H1 (cell line): ENCODE measurements around the gene CYTH1. TPM values are rescaled to one million over a fixed set of nuclear protein-coding genes. Genes with fewer than 3 reads are reported as not detected.

Experiments
- CTCF ChIA-PET: fragments of 300-600 bp; sonication (Branson Sonifier 250); formaldehyde crosslinking; loops from one replicate; lab custom pipeline; 2021; ENCODE audit not compliant: partially characterized antibody; lab: Charles Lee
- POLR2A ChIA-PET: fragments of 300-600 bp; sonication (Branson Sonifier 250); formaldehyde crosslinking; loops from one replicate; lab custom pipeline; 2021; ENCODE audit warnings: inconsistent platforms; ENCODE audit not compliant: partially characterized antibody; lab: Charles Lee
- DNase-seq, 2 experiments: peaks; one replicate each; pipeline versions ENCODE4 v3.0.0 to v3.0.0-alpha.2; 2010 to 2022; ENCODE audit warnings: low spot score in 2 of 2, low read depth in 1 of 2, mixed read lengths in 1 of 2
- FAIRE-seq: peaks from 2 replicates; lab custom pipeline; 2011; peaks lifted over from hg19 to GRCh38; lab: Jason Lieb, UNC
- H2AFZ ChIP-seq: 2 replicates; pipeline ENCODE4 v1.8.1; 2012; ENCODE audit warnings: low read length, inconsistent platforms
- H2AK5ac ChIP-seq: 2 replicates; pipeline ENCODE4 v1.6.1; 2013; ENCODE audit warnings: low read depth, low read length
- H2BK120ac ChIP-seq: replicated peaks from 2 replicates; pipeline ENCODE3; 2013; ENCODE audit warnings: low read depth, low read length, inconsistent platforms
- H2BK12ac ChIP-seq: 2 replicates; pipeline ENCODE4 v1.6.1; 2013; ENCODE audit warnings: low read depth, low read length
- H2BK15ac ChIP-seq: 2 replicates; pipeline ENCODE4 v1.6.1; 2013; ENCODE audit warnings: low read length
- H2BK20ac ChIP-seq: 2 replicates; pipeline ENCODE4 v1.6.1; 2013; ENCODE audit warnings: low read length
- H2BK5ac ChIP-seq: 2 replicates; pipeline ENCODE4 v1.6.1; 2013; ENCODE audit warnings: low read depth, low read length
- H3K14ac ChIP-seq: 2 replicates; pipeline ENCODE4 v1.6.1; 2013; ENCODE audit warnings: inconsistent platforms; ENCODE audit not compliant: insufficient read length
- H3K18ac ChIP-seq: 2 replicates; pipeline ENCODE4 v1.6.1; 2013; ENCODE audit warnings: low read length; ENCODE audit errors: extremely low read depth
- H3K23ac ChIP-seq: 2 replicates; pipeline ENCODE4 v1.6.1; 2013; ENCODE audit warnings: inconsistent platforms; ENCODE audit not compliant: insufficient read length
- H3K23me2 ChIP-seq: 2 replicates; pipeline ENCODE4 v1.6.1; 2013; ENCODE audit warnings: low read depth, low read length
- H3K27ac ChIP-seq: 2 replicates; pipeline ENCODE4 v1.6.1; 2011; ENCODE audit warnings: low read depth, low read length, inconsistent platforms
- H3K27me3 ChIP-seq, 4 experiments: replicated peaks in 1 of 4; 1 replicate in 1 of 4; 2 replicates in 3 of 4; pipeline versions ENCODE4 v1.6.1 to v1.8.1; 2011 to 2013; ENCODE audit warnings: low read length in 3 of 4, mild to moderate bottlenecking in 3 of 4, inconsistent platforms in 2 of 4, mixed read lengths in 2 of 4, moderate library complexity in 1 of 4; ENCODE audit not compliant: control insufficient read depth in 3 of 4, insufficient read depth in 3 of 4; ENCODE audit errors: extremely low read depth in 1 of 4
- H3K36me3 ChIP-seq, 4 experiments: 2 replicates each; pipeline versions ENCODE4 v1.6.1 to v1.8.1; 2011 to 2013; ENCODE audit warnings: mild to moderate bottlenecking in 4 of 4, low read length in 3 of 4, moderate library complexity in 2 of 4, control low read depth in 1 of 4, inconsistent platforms in 1 of 4; ENCODE audit not compliant: insufficient read depth in 4 of 4, control insufficient read depth in 2 of 4
- H3K4ac ChIP-seq: replicated peaks from 2 replicates; pipeline ENCODE3; 2013; ENCODE audit warnings: low read length, low read depth, mixed read lengths, inconsistent platforms; ENCODE audit not compliant: insufficient read length
- H3K4me1 ChIP-seq, 4 experiments: replicated peaks in 1 of 4; 1 replicate in 1 of 4; 2 replicates in 3 of 4; pipeline versions ENCODE4 v1.6.1 to v1.8.1; 2011 to 2013; ENCODE audit warnings: low read length in 3 of 4, inconsistent platforms in 2 of 4, mixed read lengths in 1 of 4; ENCODE audit not compliant: insufficient read depth in 4 of 4, control insufficient read depth in 3 of 4
- H3K4me2 ChIP-seq, 2 experiments: 2 replicates each; pipeline versions ENCODE4 v1.6.1 to v1.8.1; 2011 to 2013; ENCODE audit warnings: low read depth in 2 of 2, low read length in 2 of 2, control low read depth in 1 of 2, inconsistent platforms in 1 of 2, mild to moderate bottlenecking in 1 of 2; ENCODE audit not compliant: insufficient read depth in 1 of 2
- H3K4me3 ChIP-seq, 4 experiments: fragments of 200-600, 300-600 bp in 1 of 4; sonication (generic), shearing (Covaris generic), sonication (Bioruptor Twin) in 1 of 4; 2 replicates each; pipeline versions ENCODE4 v1.5.1 to v1.8.1; 2011 to 2016; ENCODE audit warnings: low read length in 4 of 4, low read depth in 3 of 4, control low read depth in 2 of 4, inconsistent platforms in 2 of 4, mild to moderate bottlenecking in 2 of 4, mixed read lengths in 1 of 4, moderate library complexity in 1 of 4; ENCODE audit not compliant: insufficient read depth in 2 of 4; ENCODE audit errors: extremely low read depth in 1 of 4
- H3K56ac ChIP-seq: replicated peaks from 2 replicates; pipeline ENCODE3; 2013; ENCODE audit warnings: low read depth, mild to moderate bottlenecking, mixed read lengths, low read length, inconsistent platforms; ENCODE audit not compliant: insufficient read length
- H3K79me1 ChIP-seq: 2 replicates; pipeline ENCODE4 v1.6.1; 2013; ENCODE audit warnings: low read depth, low read length, control low read depth
- H3K79me2 ChIP-seq, 2 experiments: 2 replicates each; pipeline versions ENCODE4 v1.6.1 to v1.8.1; 2012 to 2013; ENCODE audit warnings: low read length in 2 of 2, mild to moderate bottlenecking in 2 of 2, inconsistent platforms in 1 of 2; ENCODE audit not compliant: insufficient read depth in 2 of 2, control insufficient read depth in 1 of 2
- H3K9ac ChIP-seq, 4 experiments: replicated peaks in 1 of 4; 1 replicate in 1 of 4; 2 replicates in 3 of 4; pipeline versions ENCODE4 v1.6.1 to v1.8.1; 2011 to 2013; ENCODE audit warnings: low read depth in 3 of 4, low read length in 3 of 4, control low read depth in 2 of 4, mild to moderate bottlenecking in 2 of 4, moderate library complexity in 2 of 4, inconsistent platforms in 1 of 4; ENCODE audit errors: extremely low read depth in 1 of 4
- H3K9me3 ChIP-seq, 2 experiments: 2 replicates each; pipeline versions ENCODE4 v1.6.1 to v1.8.1; 2012 to 2013; ENCODE audit warnings: mild to moderate bottlenecking in 2 of 2, moderate library complexity in 2 of 2, control low read depth in 1 of 2, inconsistent platforms in 1 of 2, low read depth in 1 of 2, low read length in 1 of 2, mixed read lengths in 1 of 2; ENCODE audit not compliant: insufficient read depth in 2 of 2
- H4K20me1 ChIP-seq, 2 experiments: replicated peaks in 1 of 2; 2 replicates each; pipeline versions ENCODE3 to v1.8.1; 2011 to 2013; ENCODE audit warnings: inconsistent platforms in 2 of 2, low read length in 2 of 2, mild to moderate bottlenecking in 1 of 2; ENCODE audit not compliant: insufficient read depth in 2 of 2, control insufficient read depth in 1 of 2
- H4K5ac ChIP-seq: 2 replicates; pipeline ENCODE4 v1.6.1; 2013; ENCODE audit warnings: low read length, low read depth, mixed read lengths, inconsistent platforms; ENCODE audit not compliant: insufficient read length
- H4K8ac ChIP-seq: 2 replicates; pipeline ENCODE4 v1.8.0; 2013; ENCODE audit warnings: mild to moderate bottlenecking, moderate library complexity, low read length, inconsistent platforms; ENCODE audit not compliant: insufficient read depth; ENCODE audit errors: extremely low read depth
- H4K91ac ChIP-seq: replicated peaks from 2 replicates; pipeline ENCODE3; 2013; ENCODE audit warnings: low read length, mixed read lengths, inconsistent platforms; ENCODE audit not compliant: insufficient read length
- CHD2 ChIP-seq: IDR thresholded peaks from 2 replicates; pipeline ENCODE4 v1.6.1; 2012; ENCODE audit warnings: low read length, improper control_type of control experiment
- CTBP2 ChIP-seq: IDR thresholded peaks from 2 replicates; pipeline ENCODE4 v1.7.0; 2011; ENCODE audit warnings: borderline replicate concordance, mild to moderate bottlenecking, moderate library complexity, mixed read lengths, low read length; ENCODE audit not compliant: insufficient read depth, insufficient read length
- KDM1A ChIP-seq: fragments of 200-600, 300-600 bp; sonication (generic); IDR thresholded peaks from 2 replicates; pipeline ENCODE4 v1.7.1; 2016; ENCODE audit warnings: mild to moderate bottlenecking, low read length, borderline replicate concordance
- NANOG ChIP-seq: IDR thresholded peaks from 2 replicates; pipeline ENCODE4 v1.6.1; 2011; ENCODE audit warnings: low read length, low read depth, mild to moderate bottlenecking, inconsistent platforms; ENCODE audit not compliant: insufficient read depth, poor library complexity, severe bottlenecking
- POLR2A ChIP-seq, 2 experiments: IDR thresholded peaks; 1 replicate in 1 of 2; 2 replicates in 1 of 2; pipeline ENCODE4 v1.6.1; 2011; ENCODE audit warnings: low read depth in 2 of 2, low read length in 2 of 2, mild to moderate bottlenecking in 2 of 2; ENCODE audit errors: control extremely low read depth in 1 of 2
- RBBP5 ChIP-seq: IDR thresholded peaks from 2 replicates; pipeline ENCODE4 v1.7.1; 2012; ENCODE audit warnings: low read depth, mild to moderate bottlenecking, inconsistent platforms, low read length, moderate library complexity, borderline replicate concordance
- SP4 ChIP-seq: IDR thresholded peaks from 2 replicates; pipeline ENCODE4 v1.6.1; 2012; ENCODE audit warnings: low read length, inconsistent platforms
- SUZ12 ChIP-seq: fragments of 200-600 bp; sonication (generic); IDR thresholded peaks from 2 replicates; pipeline ENCODE4 v1.6.1; 2012; ENCODE audit warnings: mild to moderate bottlenecking, inconsistent platforms, low read length, moderate library complexity, mixed read lengths
- USF2 ChIP-seq: IDR thresholded peaks from 2 replicates; pipeline ENCODE4 v1.6.1; 2011; ENCODE audit warnings: low read length, improper control_type of control experiment
- WGBS, 2 experiments: shearing (Covaris generic) in 1 of 2; methylation state at CpG; one replicate each; pipeline versions ENCODE4 v1.1.6 to v1.1.7; 2013 to 2015; ENCODE audit warnings: low lambda C conversion rate in 2 of 2, mixed read lengths in 2 of 2, inconsistent platforms in 1 of 2, low coverage in 1 of 2, missing lambda C conversion rate in 1 of 2; ENCODE audit not compliant: insufficient replicate concordance in 2 of 2, insufficient coverage in 1 of 2, insufficient read length in 1 of 2; ENCODE audit errors: extremely low coverage in 1 of 2, missing lambda C conversion rate in 1 of 2; 5-methylcytosine and 5-hydroxymethylcytosine counted together
- polyA plus RNA-seq, 7 experiments: library from polyadenylated mRNA; depleted of rRNA in 3 of 7; stranded (reverse) in 5 of 7; unstranded in 2 of 7; fragments of >200 nt in 5 of 7; fragments of 200-250 nt in 2 of 7; gene quantifications; 1 replicate in 5 of 7; 2 replicates in 1 of 7; 4 replicates in 1 of 7; pipeline versions ENCODE4 v1.2.1 to v1.2.3, GENCODE V29; 2011 to 2013; ENCODE audit warnings: missing spikeins in 2 of 7, mixed read lengths in 2 of 7
- total RNA-seq: library from RNA; stranded (reverse); fragmentation: NEBNext Ultra II Directional; extraction: Animal tissue kit (Norgen Biotek cat#: 25700); gene quantifications from 2 replicates; pipeline ENCODE4 v1.2.1, GENCODE V29; 2021
- TF ChIP-seq, protein P1 (sequence below), 3 experiments: IDR thresholded peaks; 1 replicate in 2 of 3; 2 replicates in 1 of 3; pipeline versions ENCODE4 v1.5.1 to v1.6.1; 2011; ENCODE audit warnings: low read length in 3 of 3, mild to moderate bottlenecking in 3 of 3, inconsistent platforms in 2 of 3, low read depth in 1 of 3, moderate library complexity in 1 of 3; ENCODE audit not compliant: insufficient read depth in 1 of 3; ENCODE audit errors: control extremely low read depth in 1 of 3

CYTH1 gene
- total and polyA plus RNA-seq, 2 of the 8 experiments (the other 6 are each of a cell fraction or from before 2014, with no cell fraction given), result 12.8 to 14.8 TPM

- Histone ChIP-seq H4K91ac (no peak overlapping the region), H3K9me3 (no peaks in the 10 kb centered on the region), H3K4ac (no peak overlapping the region), H2BK12ac (no peak overlapping the region), H4K8ac (no peak overlapping the region), H2BK15ac (no peak overlapping the region), H3K14ac (no peak overlapping the region), H2BK120ac (no peak overlapping the region), H3K23ac (no peak overlapping the region), H2AFZ (no peak overlapping the region), H3K27ac (no peak overlapping the region), H4K5ac (no peak overlapping the region), H2AK5ac (no peak overlapping the region), H3K79me1 (no peaks in the 10 kb centered on the region), H2BK5ac (no peak overlapping the region), H2BK20ac (no peak overlapping the region), H3K79me2 (no peaks in the 10 kb centered on the region), H3K9ac (no peak overlapping the region), H3K36me3 (no peaks in the 10 kb centered on the region), H3K56ac (no peak overlapping the region), H3K23me2 (peaks cover 2% of the 10 kb centered on the region; the same call in 1 of the 2 replicates), H3K4me2 (no peak overlapping the region), H3K18ac (no peak overlapping the region), H3K4me3 (no peak overlapping the region), H3K27me3 (no peaks in the 10 kb centered on the region), H4K20me1 (peaks cover 0 to 2% of the 10 kb centered on the region in 2 experiments), H3K4me1 (no peaks in the 10 kb centered on the region)
- FAIRE-seq (no peak), DNase-seq (no peak)
- TF ChIP-seq CTBP2, result no peak
- TF ChIP-seq RBBP5, result no peak
- no peak for TF ChIP-seq SP4
- TF ChIP-seq, protein P1, sequence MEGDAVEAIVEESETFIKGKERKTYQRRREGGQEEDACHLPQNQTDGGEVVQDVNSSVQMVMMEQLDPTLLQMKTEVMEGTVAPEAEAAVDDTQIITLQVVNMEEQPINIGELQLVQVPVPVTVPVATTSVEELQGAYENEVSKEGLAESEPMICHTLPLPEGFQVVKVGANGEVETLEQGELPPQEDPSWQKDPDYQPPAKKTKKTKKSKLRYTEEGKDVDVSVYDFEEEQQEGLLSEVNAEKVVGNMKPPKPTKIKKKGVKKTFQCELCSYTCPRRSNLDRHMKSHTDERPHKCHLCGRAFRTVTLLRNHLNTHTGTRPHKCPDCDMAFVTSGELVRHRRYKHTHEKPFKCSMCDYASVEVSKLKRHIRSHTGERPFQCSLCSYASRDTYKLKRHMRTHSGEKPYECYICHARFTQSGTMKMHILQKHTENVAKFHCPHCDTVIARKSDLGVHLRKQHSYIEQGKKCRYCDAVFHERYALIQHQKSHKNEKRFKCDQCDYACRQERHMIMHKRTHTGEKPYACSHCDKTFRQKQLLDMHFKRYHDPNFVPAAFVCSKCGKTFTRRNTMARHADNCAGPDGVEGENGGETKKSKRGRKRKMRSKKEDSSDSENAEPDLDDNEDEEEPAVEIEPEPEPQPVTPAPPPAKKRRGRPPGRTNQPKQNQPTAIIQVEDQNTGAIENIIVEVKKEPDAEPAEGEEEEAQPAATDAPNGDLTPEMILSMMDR (IDR thresholded peaks at IDR 0.05; ENCODE audit: control extremely low read depth in 1 of 3, insufficient read depth in 1 of 3, low read depth in 1 of 3, low read length in 3 of 3), result no peak
- TF ChIP-seq USF2, result no peak
- no peak for TF ChIP-seq CHD2
- no peak for TF ChIP-seq POLR2A (IDR thresholded peaks at IDR 0.05; ENCODE audit: control extremely low read depth in 1 of 2, low read depth in 2 of 2, low read length in 2 of 2)
- no peak for TF ChIP-seq KDM1A
- TF ChIP-seq NANOG, result no peak
- no peak for TF ChIP-seq SUZ12
- ChIA-PET CTCF (interaction anchor here (0.9 to 2.4 kb wide), 2 partner anchors 17 to 57 kb away, joined by 3 to 10 read pairs; no protein-coding TSS in a partner anchor), POLR2A (no interaction called here)
- WGBS, 2 experiments, result 86% methylated on average over 1 of the region's 1 CpG; no CpG with 5 or more reads in 1 of the 2 experiments
Observed at GRCh38 chr17:78651554-78651953, 130.5 kb downstream of the CYTH1 start.
